GM12865 (cell line): ENCODE data around the gene OR6B2.

ENCODE experiments used
- DNase-seq: peaks from one replicate; pipeline ENCODE4 v3.0.0; 2010; ENCODE audit warnings: low read depth
- H3K4me3 ChIP-seq: 2 replicates; pipeline ENCODE4 v1.5.1; 2011; ENCODE audit warnings: mild to moderate bottlenecking, low read depth, low read length, control low read depth
- CTCF ChIP-seq: IDR thresholded peaks from 2 replicates; pipeline ENCODE4 v1.5.1; 2011; ENCODE audit warnings: low read length, control low read depth, low read depth, inconsistent platforms; ENCODE audit not compliant: insufficient read depth; ENCODE audit errors: missing control alignments

Gene OR6B2

GRCh38 chr2:240042740-240043139, 12.5 kb upstream of the OR6B2 start:
- no peak overlapping the region for H3K4me3 ChIP-seq
- no peak for TF ChIP-seq CTCF
- no peak for DNase-seq

GRCh38 chr2:240041363-240041762, 11.1 kb upstream of the OR6B2 start:
- no peak for DNase-seq
- no peak overlapping the region for H3K4me3 ChIP-seq
- no peak for TF ChIP-seq CTCF

- DNase-seq, result no peak
- no peak for TF ChIP-seq CTCF
- H3K4me3 ChIP-seq, result no peak overlapping the region
These were observed 7.1 kb upstream of the OR6B2 start for GRCh38 chr2:240037358-240037757.

GRCh38 chr2:240033330-240033678, 3.1 kb upstream of the OR6B2 start:
- no peak for DNase-seq
- H3K4me3 ChIP-seq, result no peak overlapping the region
- no peak for TF ChIP-seq CTCF

- no peak for TF ChIP-seq CTCF
- no peak for DNase-seq
These were observed 2.4 kb upstream of the OR6B2 start for GRCh38 chr2:240032406-240033329.

GRCh38 chr2:240024766-240025165, 5.5 kb downstream of the OR6B2 start:
- H3K4me3 ChIP-seq, result peak overlapping the region; percentile 84
- DNase-seq, result peak; percentile 24
- TF ChIP-seq CTCF, result no peak

More at GRCh38 chr2:240032406-240033329, 2.4 kb upstream of the OR6B2 start:
- H3K4me3 ChIP-seq, result no peak overlapping the region

GRCh38 chr2:240023792-240024191, 6.4 kb downstream of the OR6B2 start:
- peak overlapping the region; percentile 84 for H3K4me3 ChIP-seq
- no peak for TF ChIP-seq CTCF
- DNase-seq, result no peak
